DMS53 treated with DMSO at 0.1 percent for 48 hours (cell line): ENCODE measurements around the gene KIT.
"Not testable (repeated sequence)": the region's sequence is repeated elsewhere in the genome, so short reads cannot be mapped to it uniquely, and the experiment has no call there.

Experiments
- DNase-seq: peaks from one replicate; lab custom pipeline; 2025; ENCODE audit not compliant: unreplicated experiment; lab: John Stamatoyannopoulos, UW

KIT gene

GRCh38 chr4:54657551-54658251 lies at the start of gene KIT:
TSS of gene KIT (plus strand) at chr4:54657957. CDS start at chr4:54658015, 58 bp downstream.
- DNase-seq, result peak; percentile 31

GRCh38 chr4:54609310-54609709 lies 48.4 kb upstream of the KIT start:
- no peak for DNase-seq

- no peak for DNase-seq
These were observed 43.6 kb upstream of the KIT start for GRCh38 chr4:54614149-54614548.

GRCh38 chr4:54620773-54621172 lies 37.0 kb upstream of the KIT start:
- no peak for DNase-seq

GRCh38 chr4:54625391-54625790 lies 32.4 kb upstream of the KIT start:
- DNase-seq, result no peak

- DNase-seq, result no peak
These were observed 31.6 kb upstream of the KIT start for GRCh38 chr4:54626113-54626512.

GRCh38 chr4:54632537-54632936 lies 25.2 kb upstream of the KIT start:
- no peak for DNase-seq

- not testable (repeated sequence) for DNase-seq
These were observed 24.5 kb upstream of the KIT start for GRCh38 chr4:54633102-54633740.

- no peak for DNase-seq
These were observed 22.4 kb upstream of the KIT start for GRCh38 chr4:54635318-54635717.

GRCh38 chr4:54637325-54637724 lies 20.4 kb upstream of the KIT start:
- no peak for DNase-seq

GRCh38 chr4:54641101-54641500 lies 16.7 kb upstream of the KIT start:
- not testable (repeated sequence) for DNase-seq

GRCh38 chr4:54643172-54643571 lies 14.6 kb upstream of the KIT start:
- no peak for DNase-seq

GRCh38 chr4:54643958-54644751 lies 13.6 kb upstream of the KIT start:
- no peak for DNase-seq

- no peak for DNase-seq
These were observed 11.9 kb upstream of the KIT start for GRCh38 chr4:54645830-54646229.

GRCh38 chr4:54647070-54647469 lies 10.7 kb upstream of the KIT start:
- no peak for DNase-seq

GRCh38 chr4:54651050-54651449 lies 6.7 kb upstream of the KIT start:
- DNase-seq, result no peak

- DNase-seq, result no peak
These were observed 3.0 kb upstream of the KIT start for GRCh38 chr4:54654753-54655152.

GRCh38 chr4:54657185-54657550 lies 589 bp upstream of the KIT start:
- DNase-seq, result no peak

- peak; percentile 18 for DNase-seq
These were observed 716 bp downstream of the KIT start for GRCh38 chr4:54658252-54659093.

GRCh38 chr4:54659313-54659712 lies 1.6 kb downstream of the KIT start:
- peak; percentile 24 for DNase-seq
